Head of caudate nucleus (tissue), 42 donors: ENCODE results near the gene TOLLIP.
"Not testable (repeated sequence)": the region's sequence is repeated elsewhere in the genome, so short reads cannot be mapped to it uniquely, and the experiment has no call there.

Experiments used
- DNase-seq, 42 donors: peaks; one replicate each; pipeline versions ENCODE4 v3.0.0 to v3.0.0-alpha.2; 2020 to 2021; ENCODE audit warnings: mixed read lengths in 7 of 42
- intact Hi-C: fragments of 100-400 bp; cut with DNase I; formaldehyde crosslinking; loops from one replicate; pipeline ENCODE4 v1.15.0; 2022

Gene TOLLIP

DNA sequence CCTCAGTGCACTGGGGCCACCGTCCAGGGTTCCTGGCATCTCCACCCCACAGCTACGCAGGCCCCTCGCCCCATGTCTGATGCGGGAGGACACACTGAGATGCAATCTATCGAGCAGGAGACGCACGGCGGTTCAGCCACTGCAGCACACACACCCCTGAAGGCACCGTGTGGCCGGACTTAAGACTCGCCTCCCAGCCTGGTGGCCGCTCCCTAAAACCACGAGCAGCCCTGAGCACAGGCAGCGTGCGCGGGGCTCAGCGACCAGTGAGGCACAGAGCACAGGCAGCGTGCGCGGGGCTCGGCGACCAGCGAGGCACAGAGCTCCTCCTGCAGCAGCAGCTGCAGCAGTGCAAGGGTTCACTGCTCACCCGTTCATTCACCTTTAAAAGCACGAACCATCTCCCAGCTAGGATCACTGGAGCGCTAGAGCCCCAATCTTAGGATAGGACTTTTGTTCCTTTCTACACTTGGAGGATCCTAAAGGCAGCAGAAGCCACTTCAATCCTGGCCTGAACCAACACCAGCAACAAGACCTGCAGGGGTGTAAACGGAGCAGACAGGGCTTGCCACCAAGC lies 31.4 kb downstream of the TOLLIP start:
- intact Hi-C loops, result no loop called here
- DNase-seq, result no peak

DNA sequence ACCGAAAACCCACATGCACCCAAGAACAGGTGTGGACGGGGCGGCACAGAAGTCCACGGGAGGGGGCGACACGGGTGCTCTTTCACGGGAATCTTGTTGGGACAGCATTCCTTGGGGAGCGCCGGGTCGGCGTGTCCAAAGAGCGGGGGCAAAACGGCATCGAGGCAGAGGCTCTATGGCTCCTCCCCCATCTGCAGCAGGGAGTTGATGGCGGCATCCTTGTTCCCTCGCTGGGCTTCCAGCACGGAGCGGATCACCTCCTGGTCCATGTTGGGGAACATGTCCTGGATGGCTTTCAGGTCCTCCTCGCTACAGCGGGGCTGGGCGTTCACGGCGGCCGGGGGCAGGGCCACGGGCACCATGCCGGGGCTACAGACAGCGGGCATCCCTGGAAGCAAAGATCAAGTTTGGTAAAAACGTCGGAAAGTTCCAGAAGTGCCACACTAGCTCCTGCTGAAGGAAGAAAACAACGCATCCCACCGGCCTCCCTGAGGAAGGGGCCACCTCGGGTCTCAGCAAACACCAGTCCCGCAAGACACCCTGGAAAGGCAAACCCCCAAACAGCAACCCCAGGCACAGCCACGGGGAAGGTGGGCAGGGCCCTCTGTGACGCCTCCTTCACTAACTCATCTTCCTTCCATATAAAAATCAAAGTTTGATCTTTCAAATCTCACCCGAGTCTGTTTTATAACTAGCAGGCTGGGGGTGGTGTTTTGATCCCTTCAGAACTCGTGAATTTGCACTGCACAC lies 32.4 kb downstream of the TOLLIP start:
- intact Hi-C loops, result no loop called here
- DNase-seq, result no peak

DNA sequence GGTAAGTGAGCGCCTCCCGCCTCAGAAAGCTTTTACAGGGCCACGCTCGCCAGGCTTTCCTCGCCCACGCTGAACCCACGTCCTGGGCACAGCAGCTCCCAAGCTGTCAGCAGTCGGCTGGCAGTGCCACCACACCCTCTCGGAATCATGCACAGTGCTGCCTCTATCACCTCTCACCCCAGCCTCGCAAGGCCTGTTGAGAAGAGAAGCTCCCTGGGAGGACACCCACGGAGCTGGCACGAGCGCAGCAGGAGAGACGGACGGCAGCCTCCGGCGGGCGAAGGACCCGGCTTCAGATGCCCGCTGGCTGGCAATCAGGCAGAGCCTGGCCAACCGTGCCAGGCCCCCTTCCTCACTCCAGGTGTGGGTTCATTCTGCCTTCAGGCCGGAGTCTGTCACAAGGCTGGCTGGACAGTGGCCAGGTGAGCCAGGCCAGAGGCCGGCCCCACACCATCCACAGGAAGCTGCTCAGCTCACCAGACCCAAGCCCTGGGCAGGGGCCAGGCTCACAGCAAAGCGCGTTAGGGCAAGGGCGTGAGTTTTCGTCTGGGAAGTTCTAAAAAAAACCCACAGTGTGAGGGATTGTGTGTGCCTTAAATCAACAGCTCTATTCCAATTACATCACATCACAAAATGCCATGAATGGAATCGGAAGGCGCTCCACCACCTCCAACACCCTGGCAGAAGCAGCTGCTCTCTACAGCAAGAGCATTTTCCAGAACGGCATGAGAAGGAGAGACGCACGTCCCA lies 33.2 kb downstream of the TOLLIP start:
- intact Hi-C loops, result no loop called here
- DNase-seq, result peak in 34 of 42 donors; percentile 14 to 85 (median 60)

DNA sequence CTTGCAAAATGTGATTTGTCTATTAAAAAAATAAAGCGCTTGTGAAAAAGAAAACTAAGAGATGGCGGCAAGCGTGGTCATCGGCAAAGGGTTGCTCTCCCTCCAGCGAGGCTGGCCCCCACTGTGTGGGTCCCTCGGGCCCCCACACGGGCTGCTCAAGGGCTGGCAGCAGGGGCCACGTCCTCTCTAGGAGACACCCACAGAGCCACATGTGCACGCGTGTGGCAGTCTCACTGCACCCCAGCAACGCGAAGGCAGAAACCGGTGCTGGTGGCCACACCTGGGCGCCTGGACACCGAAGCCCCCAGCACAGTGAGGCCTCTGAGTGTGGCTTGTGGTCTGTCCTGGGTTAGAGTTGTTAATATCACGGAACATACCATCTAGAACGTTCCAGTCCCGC lies 34.4 kb downstream of the TOLLIP start:
- no peak for DNase-seq
- intact Hi-C loops, result no loop called here

DNA sequence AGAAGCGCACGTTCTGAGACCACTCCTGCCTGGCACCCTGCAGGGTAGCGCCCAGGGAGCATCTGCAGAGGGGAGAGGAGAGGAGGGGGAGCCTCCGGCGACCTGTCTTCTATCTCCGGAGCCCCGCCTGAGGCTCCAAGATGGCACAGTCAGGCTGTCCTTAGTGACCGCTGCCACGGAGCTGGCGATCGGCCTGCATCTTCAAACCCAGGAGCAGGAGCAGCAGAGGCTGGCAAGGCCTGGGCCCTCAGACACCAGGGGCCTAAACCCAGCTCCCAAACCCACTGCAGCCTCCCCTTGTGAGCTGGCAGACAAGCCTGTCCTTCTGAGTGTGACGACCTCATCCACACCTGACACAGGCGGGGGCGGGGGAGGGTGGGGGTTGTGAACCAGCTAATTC lies 34.9 kb downstream of the TOLLIP start:
- no peak for DNase-seq
- intact Hi-C loops, result no loop called here

DNA sequence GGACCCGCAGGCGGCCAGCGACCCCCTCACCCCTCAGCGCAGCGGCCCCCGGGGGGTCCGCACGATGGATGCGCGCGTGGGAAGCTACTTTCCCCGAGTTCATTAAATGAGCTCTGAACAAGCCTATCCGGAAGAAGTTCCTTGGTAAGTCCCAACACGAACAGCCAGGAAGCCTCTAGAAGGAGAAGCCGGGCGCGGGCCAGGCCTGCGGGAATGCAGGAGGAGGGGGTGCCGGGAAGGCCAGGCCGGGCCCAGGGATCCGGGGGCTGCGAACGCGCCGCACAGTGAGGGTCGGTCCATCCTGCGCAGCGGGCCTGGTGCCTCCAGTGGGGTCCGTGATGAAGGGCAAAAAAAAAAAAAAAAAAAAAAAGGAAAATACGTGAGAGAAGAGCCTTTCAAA lies 36.9 kb downstream of the TOLLIP start:
- DNase-seq, result no peak
- intact Hi-C loops, result no loop called here

DNA sequence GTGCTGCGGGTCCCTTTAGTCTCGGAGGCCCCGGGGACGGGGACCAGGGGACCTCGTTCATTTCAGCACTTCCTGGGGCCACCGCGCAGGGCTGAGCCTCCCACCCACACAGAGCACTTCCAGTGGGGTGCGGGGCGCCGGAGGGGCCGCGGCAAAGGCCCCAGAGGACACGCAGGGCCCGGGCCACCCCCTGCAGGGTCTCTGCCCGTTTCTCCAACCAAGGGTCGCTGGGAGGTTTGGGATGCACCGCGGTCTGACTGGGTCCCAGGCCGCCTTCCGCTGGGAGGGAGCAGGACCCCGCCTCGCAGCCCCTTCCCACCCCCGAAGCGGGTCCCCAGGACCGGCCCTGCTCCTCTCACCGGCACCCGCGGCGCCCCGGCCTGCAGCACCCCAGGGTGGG lies 37.5 kb downstream of the TOLLIP start:
- DNase-seq, result no peak
- intact Hi-C loops, result no loop called here

DNA sequence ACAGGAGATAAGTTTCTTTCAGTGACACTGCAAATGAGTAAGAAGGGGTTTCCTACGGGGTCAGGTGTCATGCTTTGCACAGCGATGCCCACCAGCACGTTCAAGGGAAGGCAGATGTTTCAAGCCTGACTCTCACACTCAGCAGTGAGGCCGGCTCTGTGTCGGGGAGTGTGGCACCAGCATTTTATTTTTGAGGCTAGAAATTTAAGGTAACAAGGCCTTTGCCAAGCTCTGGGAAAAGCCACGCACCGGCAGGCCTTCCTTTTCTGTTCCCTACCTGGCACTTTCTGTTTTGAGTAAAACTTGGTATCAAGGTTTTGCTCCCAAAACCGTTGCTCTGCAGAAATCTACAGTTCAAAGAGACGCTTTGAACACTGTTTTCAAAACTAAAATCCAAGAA lies 38.0 kb downstream of the TOLLIP start:
- no peak for DNase-seq
- intact Hi-C loops, result no loop called here

DNA sequence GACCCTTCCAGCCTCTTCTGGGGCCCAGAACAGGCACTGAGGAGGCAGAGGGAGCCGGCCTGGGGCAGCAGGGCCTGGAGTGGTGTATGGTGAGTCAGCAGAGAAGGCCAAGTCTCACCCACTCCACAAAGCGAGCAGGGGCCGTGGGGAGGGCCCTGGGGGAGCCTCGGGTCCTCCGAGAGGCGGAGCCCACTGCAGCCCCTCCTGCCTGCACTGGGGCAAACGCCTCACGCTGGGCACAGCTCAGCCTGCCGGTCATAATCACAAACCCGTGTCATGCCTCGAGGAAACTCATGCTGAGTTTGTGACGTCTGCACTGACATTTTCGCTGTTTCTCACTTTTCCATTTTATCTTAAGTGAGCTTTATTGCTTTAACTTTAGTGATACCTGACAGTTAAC lies 38.4 kb downstream of the TOLLIP start:
- intact Hi-C loops, result no loop called here
- DNase-seq, result no peak

DNA sequence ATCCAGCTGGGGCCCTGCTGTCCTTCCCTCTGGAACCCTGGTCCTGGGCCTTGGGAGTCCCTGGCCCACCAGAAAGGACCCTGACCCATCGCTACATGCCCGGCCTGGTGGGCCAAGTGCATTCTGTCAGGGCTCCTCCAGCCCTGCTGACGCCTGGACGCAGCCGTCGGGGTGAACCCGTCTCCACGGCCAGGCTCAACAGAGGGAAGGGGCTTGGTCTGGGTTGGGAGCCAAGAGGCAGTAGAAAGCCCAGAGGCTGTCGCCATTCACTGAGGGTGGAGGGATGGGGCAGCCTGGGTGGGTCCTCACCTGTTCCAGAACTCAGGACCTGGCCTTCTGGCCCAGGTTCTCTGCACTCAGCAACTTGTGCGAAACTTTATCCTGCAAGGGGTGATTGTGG lies 39.0 kb downstream of the TOLLIP start:
- DNase-seq, result no peak
- intact Hi-C loops, result no loop called here

DNA sequence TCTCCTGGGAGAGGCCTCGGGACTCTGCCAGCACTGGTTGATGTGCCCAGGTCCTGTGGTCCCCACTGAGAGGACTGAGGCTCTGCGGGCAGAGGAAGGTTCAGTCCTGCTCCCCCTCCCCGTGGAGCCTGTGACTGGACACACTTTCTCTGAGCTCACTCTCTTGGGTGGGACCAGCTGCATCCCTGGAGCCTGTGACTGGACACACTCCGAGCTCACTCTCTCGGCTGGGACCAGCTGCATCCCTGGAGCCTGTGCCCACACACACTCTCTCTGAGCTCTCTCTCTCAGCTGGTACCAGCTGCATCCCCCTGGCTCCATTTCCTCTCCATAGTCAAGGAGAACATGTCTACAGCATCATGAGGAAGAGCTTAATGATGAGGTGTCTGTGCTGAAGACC lies 39.5 kb downstream of the TOLLIP start:
- intact Hi-C loops, result no loop called here
- peak in 10 of 42 donors; percentile 26 to 69 (median 39) for DNase-seq

DNA sequence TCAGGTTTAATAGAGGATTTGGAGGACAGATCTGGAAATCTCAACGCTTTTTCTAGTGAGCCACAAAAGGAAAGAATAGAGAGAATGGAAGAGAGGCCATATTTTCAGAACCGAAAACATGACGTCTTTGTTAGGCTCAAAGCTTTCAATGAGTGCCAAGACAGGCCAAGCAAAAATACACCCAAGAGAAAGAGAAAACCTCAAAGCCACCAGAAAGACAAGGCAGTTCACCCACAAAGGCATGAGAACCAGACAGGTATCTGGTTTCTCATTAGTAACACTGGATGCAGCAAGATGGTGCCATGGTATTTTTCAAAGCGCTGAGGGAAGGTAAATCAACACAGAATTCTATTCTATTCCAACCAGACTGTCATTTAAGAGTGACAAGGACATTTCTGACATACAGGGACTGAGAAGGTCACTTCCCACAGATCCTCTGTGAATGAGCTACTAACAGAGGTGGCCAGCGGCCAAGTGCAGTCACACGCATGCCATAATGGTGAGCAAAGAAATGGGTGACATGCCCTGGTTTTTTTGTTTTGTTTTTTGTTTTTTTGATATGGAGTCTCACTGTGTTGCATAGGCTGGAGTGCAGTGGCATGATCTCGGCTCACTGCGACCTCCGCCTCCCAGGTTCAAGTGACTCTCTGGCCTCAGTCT lies 41.9 kb downstream of the TOLLIP start:
- intact Hi-C loops, result no loop called here
- DNase-seq, result peak in 12 of 42 donors; percentile 22 to 76 (median 48)

DNA sequence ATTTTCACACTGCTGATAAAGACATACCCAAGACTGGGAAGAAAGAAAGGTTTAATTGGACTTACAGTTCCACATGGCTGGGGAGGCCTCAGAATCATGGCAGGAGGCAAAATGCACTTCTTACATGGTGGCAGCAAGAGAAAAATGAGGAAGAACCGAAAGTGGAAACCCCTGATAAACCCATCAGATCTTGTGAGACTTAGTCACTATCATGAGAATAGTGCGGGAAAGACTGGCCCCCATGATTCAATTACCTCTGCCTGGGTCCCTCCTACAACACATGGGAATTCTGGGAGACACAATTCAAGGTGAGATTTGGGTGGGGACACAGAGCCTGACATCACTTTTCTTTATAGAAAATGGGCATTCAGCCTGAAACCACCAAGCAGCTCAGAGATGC lies 42.5 kb downstream of the TOLLIP start:
- intact Hi-C loops, DNase-seq: not testable (repeated sequence)

DNA sequence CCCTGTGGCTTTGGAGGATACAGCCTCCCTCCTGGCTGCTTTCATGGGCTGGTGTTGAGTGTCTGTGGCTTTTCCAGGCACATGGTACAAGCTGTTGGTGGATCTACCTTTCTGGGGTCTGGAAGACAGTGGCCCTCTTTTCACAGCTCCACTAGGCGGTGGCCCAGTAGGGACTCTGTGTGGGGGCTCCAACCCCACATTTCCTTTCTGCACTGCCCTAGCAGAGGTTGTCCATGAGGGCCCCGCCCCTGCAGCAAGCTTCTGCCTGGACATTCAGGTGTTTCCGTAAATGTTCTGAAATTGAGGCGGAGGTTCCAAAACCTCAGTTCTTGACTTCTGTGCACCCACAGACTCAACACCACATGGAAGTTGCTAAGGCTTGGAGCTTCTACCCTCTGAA lies 44.0 kb downstream of the TOLLIP start:
- intact Hi-C loops, result not testable (repeated sequence)

DNA sequence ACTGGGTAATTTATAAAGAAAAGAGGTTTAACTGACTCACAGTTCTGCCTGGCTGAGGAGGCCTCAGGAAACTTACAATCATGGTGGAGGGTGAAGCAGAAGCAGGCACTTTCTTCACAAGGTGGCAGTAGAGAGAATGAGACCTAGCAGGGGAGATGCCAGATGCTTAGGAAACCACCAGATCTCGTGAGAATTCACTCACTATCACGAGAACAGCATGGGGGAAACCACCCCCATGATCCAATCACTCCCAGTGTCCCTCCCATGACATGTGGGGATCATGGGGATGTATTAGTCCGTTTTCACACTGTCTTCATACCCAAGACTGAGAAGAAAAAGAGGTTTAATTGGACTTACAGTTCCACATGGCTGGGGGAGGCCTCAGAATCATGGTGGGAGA lies 45.0 kb downstream of the TOLLIP start:
- intact Hi-C loops, result not testable (repeated sequence)
- peak in 26 of 42 donors; percentile 14 to 76 (median 48) for DNase-seq

More for the DNA sequence above, 44.0 kb downstream of the TOLLIP start:
- DNase-seq, result not testable (repeated sequence)

DNA sequence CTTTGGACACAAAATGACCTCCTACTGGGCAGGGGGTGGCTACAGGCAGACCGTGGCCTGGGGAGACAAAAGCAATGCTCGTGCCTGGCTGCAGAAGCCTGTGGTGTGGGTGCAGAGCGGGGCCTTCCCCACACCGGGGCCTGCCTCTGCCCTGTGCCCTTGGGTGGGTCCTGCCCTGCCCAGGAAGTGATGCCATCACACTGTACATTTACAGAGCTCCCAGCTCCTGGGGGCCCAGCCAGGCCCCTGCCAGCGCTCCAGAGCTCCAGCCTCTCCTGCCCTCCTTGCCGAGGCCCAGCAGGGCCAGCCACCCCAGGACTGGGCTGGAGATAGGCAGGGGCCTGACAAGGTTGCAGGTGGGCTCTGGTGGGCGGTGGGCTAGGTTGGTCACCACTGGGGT lies 46.4 kb downstream of the TOLLIP start:
- no peak for DNase-seq
- intact Hi-C loops, result no loop called here

DNA sequence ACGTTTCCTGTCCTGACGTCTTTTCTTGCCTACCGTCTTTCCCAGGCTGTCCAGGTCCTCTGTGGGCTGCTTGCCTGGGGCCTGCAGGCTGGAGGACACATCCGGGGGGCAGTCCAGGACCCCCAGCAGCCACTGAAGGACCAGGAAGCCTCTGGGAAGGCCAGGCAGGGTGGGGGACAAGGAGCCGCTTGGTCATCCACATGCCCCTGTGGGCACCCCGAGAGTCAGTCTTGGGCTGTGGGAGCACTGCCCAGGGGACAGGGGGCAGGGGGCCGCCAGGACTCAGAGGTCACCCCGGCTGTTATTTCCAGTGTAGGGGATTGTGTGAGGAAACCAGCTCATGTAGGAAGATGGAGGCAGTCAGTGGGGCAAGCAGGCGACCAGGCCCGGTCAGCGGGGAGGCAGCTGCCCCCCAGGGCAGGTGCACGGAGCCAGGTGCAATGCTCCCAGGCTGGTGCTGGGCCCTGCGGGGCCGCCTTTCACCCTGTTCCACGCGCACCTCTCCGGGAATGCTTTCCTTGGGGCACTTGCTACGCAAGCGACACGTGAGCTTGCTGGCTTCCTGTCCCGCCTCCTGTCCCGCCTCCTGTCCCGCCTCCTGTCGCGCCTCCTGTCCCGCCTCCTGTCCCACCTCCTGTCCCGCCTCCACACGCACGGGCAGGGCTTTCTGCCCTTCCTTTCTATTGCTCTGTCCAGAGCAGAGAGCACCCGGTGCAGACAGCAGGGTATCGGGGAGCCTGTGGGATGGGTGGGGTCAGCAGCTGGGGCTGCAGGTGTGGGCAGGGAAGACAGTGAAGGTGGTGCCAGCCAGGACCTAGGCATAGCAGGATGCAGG lies 47.0 kb downstream of the TOLLIP start:
- peak; percentile 78 to 99 (median 96) for DNase-seq
- intact Hi-C loops, result no loop called here

DNA sequence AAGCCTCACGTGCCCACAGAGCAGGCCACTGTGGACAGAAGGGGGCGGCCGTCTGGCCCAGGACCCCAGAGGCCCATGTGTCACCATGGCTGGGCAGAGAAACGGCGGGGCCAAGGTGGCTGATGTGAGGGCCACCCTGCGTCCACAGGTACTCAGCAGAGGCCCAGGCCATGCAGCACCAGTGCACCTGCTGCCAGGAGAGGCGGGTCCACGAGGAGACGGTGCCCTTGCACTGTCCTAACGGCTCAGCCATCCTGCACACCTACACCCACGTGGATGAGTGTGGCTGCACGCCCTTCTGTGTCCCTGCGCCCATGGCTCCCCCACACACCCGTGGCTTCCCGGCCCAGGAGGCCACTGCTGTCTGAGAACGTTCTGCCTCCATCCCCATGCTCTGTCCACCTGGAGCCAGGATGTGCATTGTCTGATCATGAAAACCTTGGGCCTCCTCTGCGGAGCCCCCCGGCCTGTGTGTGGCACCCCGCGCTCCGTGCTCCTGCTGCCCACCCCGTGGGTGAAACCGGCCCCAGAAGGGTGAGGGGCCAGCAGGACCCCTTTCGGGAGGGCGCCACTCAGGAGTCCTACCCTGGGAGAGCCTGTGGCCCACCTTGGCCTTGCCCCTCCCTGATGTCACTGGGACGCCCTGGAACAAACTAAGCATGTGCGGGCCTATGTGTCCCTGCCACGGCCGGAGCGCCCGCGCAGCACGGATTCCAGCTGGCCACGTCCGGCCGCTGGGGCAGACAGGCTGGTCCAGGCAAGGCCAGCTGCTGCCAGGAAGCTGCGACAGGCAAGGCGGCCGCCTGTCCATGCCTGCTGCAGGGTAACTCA lies 48.0 kb downstream of the TOLLIP start:
- intact Hi-C loops, result no loop called here
- peak in 1 of 42 donors; percentile 6 for DNase-seq
